ENCODE results near the gene EPHB4.

DNA sequence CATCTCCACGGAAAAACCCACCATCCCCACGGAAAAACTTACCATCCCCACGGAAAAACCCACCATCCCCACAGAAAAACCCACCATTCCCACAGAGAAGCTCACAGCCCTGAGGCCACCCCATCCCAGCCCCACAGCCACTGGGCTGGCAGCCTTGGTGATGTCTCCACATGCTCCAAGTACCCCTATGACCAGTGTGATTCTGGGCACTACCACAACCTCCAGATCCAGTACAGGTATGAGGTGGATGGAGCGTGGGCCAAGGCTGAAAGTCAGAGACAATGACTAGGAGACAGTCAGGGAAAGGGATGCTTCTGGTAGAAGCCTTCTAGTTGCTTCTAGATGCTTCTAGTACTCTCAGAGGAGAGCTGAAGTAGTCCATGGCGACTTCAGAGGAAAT is 74.3 kb downstream of the EPHB4 start:
- TF ChIP-seq EZH2 (IDR thresholded peaks at IDR 0.05; ENCODE audit: low read length, unreplicated experiment), result no peak
- TF ChIP-seq, protein P1, sequence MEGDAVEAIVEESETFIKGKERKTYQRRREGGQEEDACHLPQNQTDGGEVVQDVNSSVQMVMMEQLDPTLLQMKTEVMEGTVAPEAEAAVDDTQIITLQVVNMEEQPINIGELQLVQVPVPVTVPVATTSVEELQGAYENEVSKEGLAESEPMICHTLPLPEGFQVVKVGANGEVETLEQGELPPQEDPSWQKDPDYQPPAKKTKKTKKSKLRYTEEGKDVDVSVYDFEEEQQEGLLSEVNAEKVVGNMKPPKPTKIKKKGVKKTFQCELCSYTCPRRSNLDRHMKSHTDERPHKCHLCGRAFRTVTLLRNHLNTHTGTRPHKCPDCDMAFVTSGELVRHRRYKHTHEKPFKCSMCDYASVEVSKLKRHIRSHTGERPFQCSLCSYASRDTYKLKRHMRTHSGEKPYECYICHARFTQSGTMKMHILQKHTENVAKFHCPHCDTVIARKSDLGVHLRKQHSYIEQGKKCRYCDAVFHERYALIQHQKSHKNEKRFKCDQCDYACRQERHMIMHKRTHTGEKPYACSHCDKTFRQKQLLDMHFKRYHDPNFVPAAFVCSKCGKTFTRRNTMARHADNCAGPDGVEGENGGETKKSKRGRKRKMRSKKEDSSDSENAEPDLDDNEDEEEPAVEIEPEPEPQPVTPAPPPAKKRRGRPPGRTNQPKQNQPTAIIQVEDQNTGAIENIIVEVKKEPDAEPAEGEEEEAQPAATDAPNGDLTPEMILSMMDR (conservative IDR thresholded peaks at IDR 0.05; ENCODE audit: low read depth, low read length), result no peak

All from PC-3 (cell line).